Liver (tissue), 9 donors: ENCODE measurements around the gene UBTD1. TPM values are rescaled to one million over a fixed set of nuclear protein-coding genes. Genes with fewer than 3 reads are reported as not detected.
"Not testable (repeated sequence)": the region's sequence is repeated elsewhere in the genome, so short reads cannot be mapped to it uniquely, and the experiment has no call there.

Experiments
- DNase-seq: peaks from one replicate; pipeline ENCODE4 v3.0.0-alpha.2; 2017; ENCODE audit warnings: low spot score
- H3K27ac ChIP-seq, 2 donors: one replicate each; pipeline ENCODE4 v1.7.0; 2013; ENCODE audit warnings: inconsistent platforms in 2 of 2, low read length in 2 of 2, control low read depth in 1 of 2, low read depth in 1 of 2, mild to moderate bottlenecking in 1 of 2
- H3K27me3 ChIP-seq, 4 donors: one replicate each; pipeline versions ENCODE4 v1.6.1 to v1.7.0; 2013; ENCODE audit warnings: low read length in 3 of 4, inconsistent platforms in 1 of 4, mild to moderate bottlenecking in 1 of 4, moderate library complexity in 1 of 4; ENCODE audit not compliant: control insufficient read depth in 4 of 4, insufficient read depth in 4 of 4
- H3K36me3 ChIP-seq, 4 donors: one replicate each; pipeline versions ENCODE4 v1.6.1 to v1.7.0; 2013; ENCODE audit warnings: low read length in 3 of 4, mild to moderate bottlenecking in 3 of 4, low read depth in 1 of 4, moderate library complexity in 1 of 4; ENCODE audit not compliant: control insufficient read depth in 4 of 4, insufficient read depth in 3 of 4
- H3K4me1 ChIP-seq, 4 donors: one replicate each; pipeline versions ENCODE4 v1.6.1 to v1.7.0; 2013; ENCODE audit warnings: low read length in 3 of 4, mild to moderate bottlenecking in 3 of 4, moderate library complexity in 1 of 4; ENCODE audit not compliant: control insufficient read depth in 4 of 4, insufficient read depth in 4 of 4
- H3K4me3 ChIP-seq, 3 donors: one replicate each; pipeline versions ENCODE4 v1.6.1 to v1.7.0; 2013; ENCODE audit warnings: low read length in 3 of 3, control low read depth in 1 of 3, low read depth in 1 of 3, mild to moderate bottlenecking in 1 of 3
- H3K9ac ChIP-seq, 2 donors: one replicate each; pipeline ENCODE4 v1.7.0; 2013; ENCODE audit warnings: low read length in 2 of 2, mild to moderate bottlenecking in 2 of 2, moderate library complexity in 2 of 2, control low read depth in 1 of 2, low read depth in 1 of 2
- H3K9me3 ChIP-seq, 4 donors: one replicate each; pipeline versions ENCODE4 v1.6.1 to v1.7.0; 2013; ENCODE audit warnings: low read length in 3 of 4; ENCODE audit not compliant: control insufficient read depth in 4 of 4
- ATF3 ChIP-seq: IDR thresholded peaks from 2 replicates; pipeline ENCODE4 v1.6.1; 2016; ENCODE audit warnings: antibody characterized with exemption
- CTCF ChIP-seq: fragments of 150-350 bp; IDR thresholded peaks from 2 replicates; pipeline ENCODE4 v1.5.1; 2017; ENCODE audit warnings: improper control_type of control experiment, low read depth, low read length; ENCODE audit not compliant: missing input control
- FOXA1 ChIP-seq: IDR thresholded peaks from 2 replicates; pipeline ENCODE4 v1.6.1; 2016; ENCODE audit warnings: antibody characterized with exemption
- FOXA2 ChIP-seq: IDR thresholded peaks from 2 replicates; pipeline ENCODE4 v1.6.1; 2016; ENCODE audit warnings: antibody characterized with exemption
- GABPA ChIP-seq, 2 donors: IDR thresholded peaks in 1 of 2; conservative IDR thresholded peaks in 1 of 2; 2 replicates each; pipeline ENCODE4 v1.6.1; 2016; ENCODE audit warnings: antibody characterized with exemption in 2 of 2, mild to moderate bottlenecking in 1 of 2, moderate library complexity in 1 of 2
- HNF4G ChIP-seq: IDR thresholded peaks from 2 replicates; pipeline ENCODE4 v1.6.1; 2016; ENCODE audit warnings: antibody characterized with exemption
- JUND ChIP-seq, 2 donors: IDR thresholded peaks; 2 replicates each; pipeline ENCODE4 v1.6.1; 2016; ENCODE audit warnings: antibody characterized with exemption in 2 of 2
- MAX ChIP-seq: IDR thresholded peaks from 2 replicates; pipeline ENCODE4 v1.6.1; 2016; ENCODE audit warnings: antibody characterized with exemption
- NR2F2 ChIP-seq: IDR thresholded peaks from 2 replicates; pipeline ENCODE4 v1.6.1; 2016; ENCODE audit warnings: antibody characterized with exemption
- RAD21 ChIP-seq, 2 donors: IDR thresholded peaks; 2 replicates each; pipeline ENCODE4 v1.6.1; 2016; ENCODE audit warnings: antibody characterized with exemption in 2 of 2, mild to moderate bottlenecking in 2 of 2
- REST ChIP-seq: IDR thresholded peaks from 2 replicates; pipeline ENCODE4 v1.6.1; 2016; ENCODE audit warnings: antibody characterized with exemption, mild to moderate bottlenecking
- RXRA ChIP-seq, 2 donors: IDR thresholded peaks; 2 replicates each; pipeline ENCODE4 v1.6.1; 2017 to 2018; ENCODE audit warnings: antibody characterized with exemption in 2 of 2, mild to moderate bottlenecking in 1 of 2
- SP1 ChIP-seq: IDR thresholded peaks from 2 replicates; pipeline ENCODE4 v1.6.1; 2018; ENCODE audit warnings: antibody characterized with exemption, mild to moderate bottlenecking
- TAF1 ChIP-seq: conservative IDR thresholded peaks from 2 replicates; pipeline ENCODE4 v1.6.1; 2016; ENCODE audit warnings: antibody characterized with exemption, mild to moderate bottlenecking
- YY1 ChIP-seq: IDR thresholded peaks from 2 replicates; pipeline ENCODE4 v1.6.1; 2016; ENCODE audit warnings: antibody characterized with exemption, mild to moderate bottlenecking
- WGBS: extraction: QIAGEN DNeasy Blood & Tissue Kit; methylation state at CpG from one replicate; pipeline ENCODE4 v1.1.7; 2013; 5-methylcytosine and 5-hydroxymethylcytosine counted together
- polyA plus RNA-seq, 2 donors: library from polyadenylated mRNA; stranded (reverse) in 1 of 2; unstranded in 1 of 2; fragments of 200-250 nt in 1 of 2; fragments of >200 nt in 1 of 2; fragmentation: Nextera tagmentation in 1 of 2; extraction: Ambion mirVana in 1 of 2; gene quantifications; one replicate each; pipeline versions ENCODE4 v1.2.1 to v1.2.3, GENCODE V29; 2013 to 2015
- total RNA-seq, 2 donors: library from RNA; depleted of rRNA; stranded (reverse); fragments of >200 nt; gene quantifications; one replicate each; pipeline ENCODE4 v1.2.3, GENCODE V29; 2014
- TF ChIP-seq, protein P1 (sequence below): IDR thresholded peaks from 2 replicates; pipeline ENCODE4 v1.6.1; 2016; ENCODE audit warnings: antibody characterized with exemption
- donor health status: healthy.
- donor health status: healthy.
- donor health status: healthy.
- donor health status: healthy.
- donor health status: healthy.

UBTD1 gene
- total and polyA plus RNA-seq, 4 donors, result 2.7 to 11.0 (median 9.3) TPM

DNA sequence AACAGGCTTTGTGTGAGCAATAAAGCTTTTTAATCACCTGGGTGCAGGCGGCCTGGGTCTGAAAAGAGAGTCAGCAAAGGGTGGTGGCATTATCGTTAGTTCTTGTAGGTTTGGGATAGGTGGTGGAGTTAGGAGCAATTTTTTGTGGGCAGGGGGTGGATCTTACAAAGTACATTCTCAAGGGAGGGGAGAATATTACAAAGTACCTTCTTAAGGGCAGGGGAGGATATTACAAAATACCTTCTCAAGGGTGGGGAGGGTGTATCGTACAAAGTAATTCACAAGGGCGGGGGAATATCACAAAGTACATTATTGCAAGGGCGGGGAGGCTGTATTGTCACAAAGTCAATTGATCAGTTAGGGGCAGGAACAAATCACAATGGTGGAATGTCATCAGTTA lies 63.6 kb downstream of the UBTD1 start:
- not testable (repeated sequence) for H3K27me3 ChIP-seq, H3K9ac ChIP-seq, H3K4me1 ChIP-seq, H3K9me3 ChIP-seq, H3K36me3 ChIP-seq, H3K27ac ChIP-seq, DNase-seq, H3K4me3 ChIP-seq
- 95% methylated on average over 5 of the region's 5 CpGs for WGBS

DNA sequence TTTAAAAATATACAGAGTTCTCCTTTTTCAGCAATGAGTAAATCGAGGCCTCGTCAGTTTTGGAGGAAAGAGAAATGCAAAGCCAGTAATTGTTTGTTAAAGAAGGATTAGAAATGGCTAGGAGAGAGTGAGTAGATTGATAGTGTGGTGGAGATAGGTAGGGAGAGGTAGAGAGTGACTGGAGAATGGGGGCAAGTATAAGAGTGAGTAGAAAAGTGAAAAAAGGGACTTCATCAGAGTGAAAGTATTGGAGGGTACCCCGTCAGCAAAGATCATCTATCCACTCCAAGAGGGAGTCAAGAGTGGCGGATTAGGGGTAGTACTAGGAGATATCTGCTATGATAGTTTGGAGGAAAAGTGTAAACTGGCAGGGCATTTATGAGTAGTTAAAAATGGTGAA lies 64.6 kb downstream of the UBTD1 start:
- Histone ChIP-seq H3K4me1 (peaks cover 0 to 1% (median 0%) of the 10 kb centered on the region in 4 donors), H3K9ac (no peak overlapping the region), H3K27ac (no peak overlapping the region), H3K36me3 (peaks cover 0 to 2% (median 0%) of the 10 kb centered on the region in 4 donors), H3K4me3 (no peak overlapping the region), H3K27me3 (no peaks in the 10 kb centered on the region), H3K9me3 (no peaks in the 10 kb centered on the region)
- WGBS, result 95% methylated on average over 4 of the region's 4 CpGs
- no peak for TF ChIP-seq YY1
- TF ChIP-seq RAD21 (IDR thresholded peaks at IDR 0.05), result no peak
- TF ChIP-seq RXRA (IDR thresholded peaks at IDR 0.05), result no peak
- TF ChIP-seq REST, result no peak
- no peak for TF ChIP-seq SP1
- TF ChIP-seq GABPA (IDR thresholded peaks at IDR 0.05 in 1 of 2, conservative IDR thresholded peaks at IDR 0.05 in 1 of 2), result no peak
- TF ChIP-seq FOXA2, result no peak
- TF ChIP-seq, protein P1, sequence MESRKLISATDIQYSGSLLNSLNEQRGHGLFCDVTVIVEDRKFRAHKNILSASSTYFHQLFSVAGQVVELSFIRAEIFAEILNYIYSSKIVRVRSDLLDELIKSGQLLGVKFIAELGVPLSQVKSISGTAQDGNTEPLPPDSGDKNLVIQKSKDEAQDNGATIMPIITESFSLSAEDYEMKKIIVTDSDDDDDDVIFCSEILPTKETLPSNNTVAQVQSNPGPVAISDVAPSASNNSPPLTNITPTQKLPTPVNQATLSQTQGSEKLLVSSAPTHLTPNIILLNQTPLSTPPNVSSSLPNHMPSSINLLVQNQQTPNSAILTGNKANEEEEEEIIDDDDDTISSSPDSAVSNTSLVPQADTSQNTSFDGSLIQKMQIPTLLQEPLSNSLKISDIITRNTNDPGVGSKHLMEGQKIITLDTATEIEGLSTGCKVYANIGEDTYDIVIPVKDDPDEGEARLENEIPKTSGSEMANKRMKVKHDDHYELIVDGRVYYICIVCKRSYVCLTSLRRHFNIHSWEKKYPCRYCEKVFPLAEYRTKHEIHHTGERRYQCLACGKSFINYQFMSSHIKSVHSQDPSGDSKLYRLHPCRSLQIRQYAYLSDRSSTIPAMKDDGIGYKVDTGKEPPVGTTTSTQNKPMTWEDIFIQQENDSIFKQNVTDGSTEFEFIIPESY, result no peak
- no peak for TF ChIP-seq TAF1
- TF ChIP-seq FOXA1, result no peak
- no peak for TF ChIP-seq HNF4G
- no peak for TF ChIP-seq JUND (IDR thresholded peaks at IDR 0.05)
- no peak for TF ChIP-seq CTCF
- TF ChIP-seq ATF3, result no peak
- no peak for TF ChIP-seq MAX
- no peak for TF ChIP-seq NR2F2
- DNase-seq, result no peak
